HepG2 (cell line): ENCODE data around the gene TTC6. TPM values are rescaled to one million over a fixed set of nuclear protein-coding genes. Genes with fewer than 3 reads are reported as not detected.

Source experiments
- AGO2 ChIP-seq: fragments of 200-400 bp; formaldehyde crosslinking; optimal IDR thresholded peaks from 2 replicates; pipeline ENCODE3; 2017; ENCODE audit warnings: mild to moderate bottlenecking, low read depth, low read length, moderate library complexity
- ATF7 ChIP-seq, 2 experiments: fragments of 450-650 bp in 1 of 2; sonication (generic) in 1 of 2; formaldehyde crosslinking in 1 of 2; IDR thresholded peaks; 2 replicates each; pipeline versions ENCODE4 v1.4.0 to v1.6.1; 2016 to 2020; ENCODE audit warnings: antibody characterized with exemption in 1 of 2, mild to moderate bottlenecking in 1 of 2, missing genetic modification reagents in 1 of 2
- CBX1 ChIP-seq: IDR thresholded peaks from one replicate; pipeline ENCODE4 v1.6.1; 2016; ENCODE audit warnings: antibody characterized with exemption, low read depth
- CC2D1A ChIP-seq: sonication (generic); formaldehyde crosslinking; IDR thresholded peaks from 2 replicates; pipeline ENCODE4 v1.8.1; 2023; ENCODE audit warnings: mild to moderate bottlenecking, missing genetic modification reagents
- GATAD2A ChIP-seq: IDR thresholded peaks from 2 replicates; pipeline ENCODE4 v1.6.1; 2016
- KLF16 ChIP-seq, 2 experiments: sonication (generic) in 1 of 2; formaldehyde crosslinking in 1 of 2; IDR thresholded peaks; 2 replicates each; pipeline versions ENCODE4 v1.6.1 to v1.8.0; 2016 to 2023; ENCODE audit warnings: missing genetic modification reagents in 2 of 2, missing compliant biosample characterization in 1 of 2
- MLX ChIP-seq: IDR thresholded peaks from 2 replicates; pipeline ENCODE4 v1.6.1; 2016
- PHF21A ChIP-seq: sonication (generic); formaldehyde crosslinking; IDR thresholded peaks from 2 replicates; pipeline ENCODE4 v1.5.0; 2020; ENCODE audit warnings: mild to moderate bottlenecking, missing genetic modification reagents
- POLR2AphosphoS2 ChIP-seq: IDR thresholded peaks from 2 replicates; pipeline ENCODE4 v1.6.1; 2011; ENCODE audit warnings: low read depth, low read length, improper control_type of control experiment
- REST ChIP-seq, 2 experiments: IDR thresholded peaks; 2 replicates each; pipeline ENCODE4 v1.6.1; 2011 to 2012; ENCODE audit warnings: low read length in 2 of 2, borderline replicate concordance in 1 of 2, low read depth in 1 of 2, mild to moderate bottlenecking in 1 of 2, moderate library complexity in 1 of 2
- SMAD3 ChIP-seq: sonication (generic); formaldehyde crosslinking; IDR thresholded peaks from 2 replicates; pipeline ENCODE4 v1.4.0; 2020; ENCODE audit warnings: missing genetic modification reagents
- ZBTB37 ChIP-seq: sonication (generic); formaldehyde crosslinking; IDR thresholded peaks from 2 replicates; pipeline ENCODE4 v1.4.0; 2020; ENCODE audit warnings: mild to moderate bottlenecking, missing genetic modification reagents
- ZNF30 ChIP-seq: sonication (generic); formaldehyde crosslinking; IDR thresholded peaks from 2 replicates; pipeline ENCODE4 v1.5.0; 2020; ENCODE audit warnings: mild to moderate bottlenecking, missing genetic modification reagents
- ZNF331 ChIP-seq: sonication (generic); formaldehyde crosslinking; IDR thresholded peaks from 2 replicates; pipeline ENCODE4 v1.4.0; 2020; ENCODE audit warnings: missing genetic modification reagents
- ZNF543 ChIP-seq: sonication (generic); formaldehyde crosslinking; IDR thresholded peaks from 2 replicates; pipeline ENCODE4 v1.4.0; 2020; ENCODE audit warnings: mild to moderate bottlenecking, missing genetic modification reagents
- ZNF556 ChIP-seq: sonication (generic); formaldehyde crosslinking; IDR thresholded peaks from 2 replicates; pipeline ENCODE4 v1.4.0; 2020; ENCODE audit warnings: mild to moderate bottlenecking, missing genetic modification reagents, borderline replicate concordance
- ZNF597 ChIP-seq: sonication (generic); formaldehyde crosslinking; IDR thresholded peaks from 2 replicates; pipeline ENCODE4 v1.5.0; 2020; ENCODE audit warnings: missing genetic modification reagents
- ZNF710 ChIP-seq: sonication (generic); formaldehyde crosslinking; IDR thresholded peaks from 2 replicates; pipeline ENCODE4 v1.5.0; 2020; ENCODE audit warnings: mild to moderate bottlenecking, missing genetic modification reagents, borderline replicate concordance
- ZNF773 ChIP-seq: sonication (generic); formaldehyde crosslinking; IDR thresholded peaks from 2 replicates; pipeline ENCODE4 v1.4.0; 2020; ENCODE audit warnings: missing genetic modification reagents, borderline replicate concordance
- ZNF777 ChIP-seq: sonication (generic); formaldehyde crosslinking; IDR thresholded peaks from 2 replicates; pipeline ENCODE4 v1.4.0; 2020; ENCODE audit warnings: missing genetic modification reagents
- polyA plus RNA-seq, 8 experiments: library from polyadenylated mRNA; depleted of rRNA in 3 of 8; stranded (reverse) in 7 of 8; unstranded in 1 of 8; fragments of >200 nt; fragmentation: Illumina TruSeq in 4 of 8; extraction: Trizol in 4 of 8; gene quantifications; 2 replicates each; pipeline versions ENCODE4 v1.2.1 to v1.2.3, GENCODE V29; 2011 to 2016; ENCODE audit warnings: low read depth in 4 of 8, missing spikeins in 1 of 8, mixed read lengths in 1 of 8; ENCODE audit not compliant: insufficient read depth in 1 of 8
- total RNA-seq, 5 experiments: library from RNA; depleted of rRNA; stranded (reverse); fragments of >200 nt; fragmentation: Illumina TruSeq; extraction: Trizol; gene quantifications; 2 replicates each; pipeline ENCODE4 v1.2.3, GENCODE V29; 2016; ENCODE audit warnings: low read depth in 1 of 5

Gene TTC6
- total and polyA plus RNA-seq, 2 of the 13 experiments (the other 11 are each of a cell fraction or from before 2014, with no cell fraction given) = 9.3 to 27.4 TPM

GRCh38 chr14:37587881-37588666, 7.4 kb upstream of the TTC6 start (continued):
- TF ChIP-seq ZNF710 = no peak
- TF ChIP-seq SMAD3 (CRISPR knock-in tag) = peak; percentile 80
- peak; percentile 91 for TF ChIP-seq PHF21A (CRISPR knock-in tag)
- TF ChIP-seq ZNF543 (CRISPR knock-in tag) = peak; percentile 77
- peak; percentile 95 for TF ChIP-seq ZNF30 (CRISPR knock-in tag)
- no peak; the same call in 1 of the 2 replicates for TF ChIP-seq ZNF597 (CRISPR knock-in tag)
- TF ChIP-seq CBX1 = no peak
- TF ChIP-seq ZBTB37 (CRISPR knock-in tag) = peak; percentile 65
- 0 out of 2 replicates have a peak, but pooled peaks have one; percentile 40 for TF ChIP-seq POLR2AphosphoS2
- TF ChIP-seq CC2D1A (CRISPR knock-in tag) = 0 out of 2 replicates have a peak, but pooled peaks have one; percentile 15
- peak; percentile 16; the same call in 1 of the 2 replicates for TF ChIP-seq ZNF777 (CRISPR knock-in tag)
- TF ChIP-seq ZNF556 (CRISPR knock-in tag) = peak; percentile 55
- peak in 1 of 2 experiments; percentile 55; a peak in 1 of 4 replicates for TF ChIP-seq REST (IDR thresholded peaks at IDR 0.05; ENCODE audit: borderline replicate concordance in 1 of 2, low read depth in 1 of 2, low read length in 2 of 2)
- TF ChIP-seq KLF16 (CRISPR knock-in tag; IDR thresholded peaks at IDR 0.05) = peak; percentile 9 to 79; a peak in 1 of 4 replicates
- no peak; the same call in 1 of the 2 replicates for TF ChIP-seq ZNF331 (CRISPR knock-in tag)
- TF ChIP-seq ZNF773 (CRISPR knock-in tag) = no peak; the same call in 1 of the 2 replicates
- TF ChIP-seq ATF7 (IDR thresholded peaks at IDR 0.05) = no peak
- TF ChIP-seq ATF7 (CRISPR knock-in tag; IDR thresholded peaks at IDR 0.05) = peak; percentile 71; the same call in 1 of the 2 replicates
- peak; percentile 74; the same call in 1 of the 2 replicates for TF ChIP-seq GATAD2A (CRISPR knock-in tag)
- TF ChIP-seq MLX (CRISPR knock-in tag) = peak; percentile 10; the same call in 1 of the 2 replicates
- peak; percentile 100 for TF ChIP-seq AGO2
